KG1 (cell line): ENCODE measurements around the gene DHDDS.
"Not testable (repeated sequence)": the region's sequence is repeated elsewhere in the genome, so short reads cannot be mapped to it uniquely, and the experiment has no call there.

Experiments
- DNase-seq: peaks from one replicate; lab custom pipeline; 2025; lab: John Stamatoyannopoulos, UW

DHDDS gene, protein sequence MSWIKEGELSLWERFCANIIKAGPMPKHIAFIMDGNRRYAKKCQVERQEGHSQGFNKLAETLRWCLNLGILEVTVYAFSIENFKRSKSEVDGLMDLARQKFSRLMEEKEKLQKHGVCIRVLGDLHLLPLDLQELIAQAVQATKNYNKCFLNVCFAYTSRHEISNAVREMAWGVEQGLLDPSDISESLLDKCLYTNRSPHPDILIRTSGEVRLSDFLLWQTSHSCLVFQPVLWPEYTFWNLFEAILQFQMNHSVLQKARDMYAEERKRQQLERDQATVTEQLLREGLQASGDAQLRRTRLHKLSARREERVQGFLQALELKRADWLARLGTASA

DNA sequence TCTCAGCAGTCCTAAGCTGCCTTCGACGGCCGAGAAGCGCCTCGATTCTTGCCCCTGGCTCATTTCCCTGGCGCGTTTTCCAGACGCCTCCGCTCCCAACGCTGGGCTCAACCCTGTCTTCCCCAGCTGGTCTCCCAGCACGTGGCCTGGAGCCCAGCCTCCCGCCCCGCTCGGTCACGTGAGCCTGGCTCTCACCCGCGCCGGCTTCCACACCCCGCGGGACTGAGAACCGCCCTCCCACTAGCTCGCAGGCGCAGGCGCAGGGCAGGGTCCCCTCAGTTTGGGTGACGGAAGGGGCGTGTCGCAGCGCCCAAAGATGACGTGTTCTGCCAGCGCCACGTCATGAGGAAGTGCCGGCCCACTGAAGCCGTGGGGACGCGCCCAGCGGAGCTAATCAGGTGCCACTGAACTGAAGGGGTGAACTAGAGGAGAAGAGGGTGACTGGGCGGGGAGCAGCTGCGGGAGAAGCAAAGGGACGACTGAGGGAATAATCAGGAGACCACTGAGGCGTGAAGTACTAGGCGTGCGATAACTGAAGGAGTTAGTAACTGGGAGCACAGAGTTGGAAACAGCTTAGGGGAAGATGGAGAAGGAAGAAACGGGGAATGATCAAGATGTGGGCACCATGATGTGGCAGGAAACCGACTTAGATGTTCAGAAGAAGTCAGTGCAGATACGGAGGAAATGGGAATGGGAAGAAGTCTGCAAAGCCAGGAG, at the start of gene DHDDS:
TSS of gene DHDDS (plus strand) at position 343 of the 717 bp plus-strand sequence. CDS start 625 bp downstream, outside the sequence.
- peak; percentile 96 for DNase-seq

DNA sequence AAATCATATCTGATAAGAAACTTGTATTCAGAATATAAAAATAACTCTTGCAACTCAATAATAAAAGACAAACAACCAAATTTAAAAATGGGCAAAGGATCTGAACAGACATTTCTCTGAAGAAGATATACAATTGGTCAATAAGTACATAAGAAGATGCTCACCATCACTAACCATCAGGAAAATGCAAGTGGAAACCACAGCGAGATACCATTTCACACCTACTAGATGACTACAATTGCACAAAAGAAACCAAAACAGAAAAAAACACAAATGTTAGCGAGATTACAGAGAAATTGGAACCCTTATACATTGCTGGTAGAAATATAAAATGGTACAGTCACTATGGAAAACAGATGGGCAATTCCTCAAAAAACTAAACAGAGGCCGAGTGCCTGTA, 48.0 kb upstream of the DHDDS start:
- DNase-seq, result no peak

DNA sequence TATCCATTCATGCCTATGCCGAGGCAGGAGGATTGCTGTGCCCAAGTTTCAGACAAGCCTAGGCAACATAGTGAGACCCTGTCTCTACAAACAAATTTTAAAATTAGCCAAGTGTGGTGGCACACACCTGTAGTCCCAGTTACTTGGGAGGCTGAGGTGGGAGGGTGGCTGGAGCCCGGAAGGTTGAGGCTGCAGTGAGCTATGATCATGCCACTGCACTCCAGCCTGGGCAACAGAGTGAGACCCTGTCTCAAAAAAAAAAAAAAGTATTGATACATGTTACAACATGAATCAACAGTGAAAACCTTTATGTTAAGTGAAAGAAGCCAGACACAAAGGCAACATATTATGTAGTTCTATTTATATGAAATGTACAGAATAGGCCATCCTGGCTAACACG, 47.1 kb upstream of the DHDDS start:
- DNase-seq, result not testable (repeated sequence)

DNA sequence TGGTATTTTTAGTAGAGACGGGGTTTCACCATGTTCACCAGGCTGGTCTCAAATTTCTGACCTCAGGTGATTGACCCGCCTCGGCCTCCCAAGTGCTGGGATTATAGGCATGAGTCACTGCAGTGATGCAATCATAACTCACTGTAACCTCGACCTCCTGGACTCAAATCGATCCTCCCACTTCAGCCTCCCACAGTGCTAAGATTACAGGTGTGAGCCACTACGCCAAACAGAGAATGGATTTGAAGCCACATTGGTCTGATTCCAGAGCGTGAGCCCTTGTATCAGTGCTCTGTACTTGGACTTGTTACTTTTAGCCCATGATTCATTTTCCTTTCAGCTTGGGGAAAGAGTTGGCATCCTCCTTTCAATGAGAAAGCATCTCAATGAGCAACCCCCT, 44.7 kb upstream of the DHDDS start:
- no peak for DNase-seq

DNA sequence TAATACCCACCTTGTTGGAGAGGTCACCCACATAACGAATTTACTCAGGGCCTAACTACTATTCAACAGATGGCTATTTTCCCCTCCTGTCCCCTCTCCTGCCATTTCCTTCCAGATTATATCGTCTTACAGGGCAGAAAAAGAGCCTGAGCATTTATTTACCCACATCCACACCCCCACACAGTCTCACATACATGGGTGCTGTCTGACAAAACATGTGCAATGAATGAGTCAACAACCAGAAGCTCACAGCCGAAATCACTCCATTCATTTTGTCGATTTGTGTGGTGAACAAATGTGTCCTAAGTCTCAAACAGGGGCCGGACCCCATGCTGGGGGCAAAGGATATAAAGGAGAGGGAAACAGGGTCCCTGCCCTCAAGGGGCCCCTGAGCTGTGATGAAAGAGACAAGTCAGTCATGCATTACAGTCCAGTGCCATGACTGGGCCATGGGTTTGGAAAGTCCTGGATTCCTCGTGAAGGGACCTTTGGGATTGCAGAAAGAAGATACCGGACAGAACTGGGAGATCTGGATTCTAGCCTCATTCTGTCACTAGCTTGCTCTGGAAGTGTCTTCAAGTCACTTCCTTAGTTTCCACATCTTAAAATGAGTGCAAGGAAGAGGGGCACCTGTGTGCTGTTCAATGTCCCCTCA, 43.2 kb upstream of the DHDDS start:
- no peak for DNase-seq

DNA sequence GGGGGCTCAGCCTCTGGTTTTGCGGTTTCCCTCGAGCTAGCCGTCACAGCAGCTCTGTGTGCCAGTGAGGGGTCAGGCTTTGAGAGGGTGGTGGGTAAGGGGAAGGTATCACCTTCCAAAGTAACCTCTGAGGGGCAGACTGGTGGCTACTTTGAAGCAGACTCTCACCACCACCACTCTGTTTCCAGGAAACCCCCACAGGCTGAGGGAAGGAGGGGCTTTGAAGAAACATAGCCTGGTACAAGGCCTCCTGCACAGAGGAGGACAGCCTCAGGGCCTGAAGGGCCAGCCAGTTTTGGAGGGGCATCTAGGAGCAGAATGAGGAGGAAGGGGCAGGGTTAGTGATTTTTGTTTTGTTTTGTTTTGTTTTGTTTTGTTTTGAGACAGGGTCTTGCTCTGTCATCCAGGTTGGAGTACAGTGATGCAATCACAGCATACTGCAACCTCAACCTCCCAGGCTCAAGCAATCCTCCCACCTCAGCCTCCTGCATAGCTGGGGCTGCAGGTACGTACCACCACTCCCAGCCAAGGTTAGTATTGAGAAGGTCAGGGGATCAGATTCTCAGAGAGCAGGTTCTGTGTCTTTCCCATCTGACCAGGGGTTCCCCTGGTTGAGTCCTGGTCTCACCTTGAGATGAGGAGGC, 42.4 kb upstream of the DHDDS start:
- no peak for DNase-seq

DNA sequence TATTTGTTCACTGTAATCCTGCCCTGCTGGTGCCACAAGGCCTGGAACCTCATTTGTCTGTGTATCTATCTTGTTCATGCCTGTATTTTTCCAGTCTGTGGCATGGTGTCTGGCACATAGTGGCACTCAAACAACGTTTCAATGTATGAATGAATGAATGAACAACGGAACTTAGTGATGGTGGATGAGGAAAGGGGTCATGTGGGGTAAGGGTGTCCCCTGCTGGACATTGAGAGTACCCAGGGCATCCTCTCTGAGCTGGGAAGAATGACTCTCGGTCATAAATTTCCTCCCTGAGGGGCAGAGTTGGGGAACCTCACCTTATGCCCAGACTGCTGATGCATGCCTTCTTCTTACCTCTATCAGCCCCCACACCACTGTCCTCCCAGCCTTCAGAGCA, 40.7 kb upstream of the DHDDS start:
- DNase-seq, result peak; percentile 36

DNA sequence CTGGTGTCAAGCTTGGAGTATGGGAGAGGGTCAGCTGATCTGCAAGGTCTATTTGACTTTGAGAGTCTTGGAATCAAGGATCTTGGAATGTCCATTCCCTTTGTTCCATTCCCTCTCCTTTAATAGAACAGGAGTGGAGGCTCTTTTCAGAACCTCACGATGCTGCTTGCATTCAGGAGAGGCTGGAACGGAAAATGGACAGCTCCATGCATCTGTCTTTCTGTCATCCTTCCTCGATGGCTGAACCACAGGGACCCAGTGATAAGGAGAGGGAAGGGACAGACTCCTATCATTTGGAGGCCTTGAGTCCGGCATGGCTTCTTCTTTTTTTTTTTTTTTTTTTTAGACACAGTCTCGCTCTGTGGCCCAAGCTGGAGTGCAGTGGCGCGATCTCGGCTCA, 36.4 kb upstream of the DHDDS start:
- no peak for DNase-seq

DNA sequence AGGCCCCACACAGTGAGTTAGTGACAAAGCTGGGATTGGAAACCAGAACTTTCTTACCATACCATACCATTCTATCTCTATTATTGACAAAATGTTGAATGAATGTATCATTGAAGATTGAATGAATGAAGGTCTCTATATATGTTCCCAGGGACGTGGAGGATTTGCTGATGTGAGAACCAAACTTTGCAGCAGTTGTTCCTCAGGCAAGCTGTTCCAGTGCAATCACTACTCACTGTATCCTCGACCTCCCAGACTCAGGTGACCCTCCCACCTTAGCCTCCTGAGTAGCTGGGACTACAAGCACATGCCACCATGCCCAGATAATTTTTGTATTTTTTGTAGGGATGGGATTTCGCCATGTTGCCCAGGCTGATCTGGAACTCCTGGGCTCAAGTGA, 33.1 kb upstream of the DHDDS start:
- no peak for DNase-seq

DNA sequence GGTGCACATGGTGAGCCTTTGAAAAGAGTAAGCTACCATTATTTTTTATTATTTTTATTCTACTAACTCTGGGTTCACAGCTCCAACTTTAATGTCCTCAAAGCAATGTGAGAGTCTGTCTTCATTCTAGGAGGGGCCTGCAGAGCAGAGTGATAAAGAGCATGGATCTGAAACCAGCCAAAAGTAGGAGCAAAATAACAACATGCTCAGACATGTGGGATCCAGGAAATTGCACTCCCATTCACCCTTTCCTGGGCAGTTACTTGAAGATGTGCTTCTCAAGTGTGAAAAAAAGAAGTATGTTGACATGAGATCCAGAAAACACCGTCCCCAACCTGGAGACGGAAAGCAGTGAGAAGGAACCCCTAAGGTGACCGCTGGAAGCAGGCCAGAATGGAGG, 30.2 kb upstream of the DHDDS start:
- no peak for DNase-seq

DNA sequence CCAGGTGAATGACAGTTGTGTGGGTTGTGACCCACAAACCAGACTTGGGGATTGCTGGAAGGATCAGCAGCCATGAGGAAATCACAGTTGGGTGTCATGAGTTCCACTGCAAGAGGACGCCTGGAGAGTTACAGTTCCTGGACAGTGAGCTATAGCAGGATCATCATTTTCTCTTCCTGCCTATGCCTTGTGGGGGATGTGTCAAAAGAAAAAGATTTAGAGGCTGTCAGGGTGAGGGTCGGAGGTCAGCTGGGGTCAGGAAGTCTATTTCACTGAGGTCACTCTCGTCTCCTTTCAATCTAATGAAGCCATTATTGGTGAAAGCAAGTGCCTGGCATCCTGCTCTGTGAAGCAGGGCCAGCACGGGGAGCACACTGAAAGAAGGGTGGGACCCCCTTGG, 28.5 kb upstream of the DHDDS start:
- no peak for DNase-seq

DNA sequence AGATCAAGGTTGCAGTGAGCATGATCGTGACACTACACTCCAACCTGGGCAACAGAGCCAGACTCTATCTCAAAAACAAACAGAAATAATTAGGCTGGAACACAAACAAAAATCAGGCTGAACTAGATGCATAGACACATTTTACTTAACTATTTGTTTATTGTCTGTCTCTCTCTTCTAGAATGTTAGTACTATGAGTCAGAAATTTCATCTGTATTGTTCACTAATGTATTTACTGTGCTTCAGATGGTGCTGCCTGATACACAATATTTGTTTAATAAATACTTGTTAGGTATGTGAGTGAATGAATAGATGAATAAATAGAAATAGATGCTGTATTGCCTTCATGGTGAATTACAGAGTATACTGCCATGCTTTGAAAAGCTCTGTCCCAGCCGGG, 27.5 kb upstream of the DHDDS start:
- DNase-seq, result no peak

DNA sequence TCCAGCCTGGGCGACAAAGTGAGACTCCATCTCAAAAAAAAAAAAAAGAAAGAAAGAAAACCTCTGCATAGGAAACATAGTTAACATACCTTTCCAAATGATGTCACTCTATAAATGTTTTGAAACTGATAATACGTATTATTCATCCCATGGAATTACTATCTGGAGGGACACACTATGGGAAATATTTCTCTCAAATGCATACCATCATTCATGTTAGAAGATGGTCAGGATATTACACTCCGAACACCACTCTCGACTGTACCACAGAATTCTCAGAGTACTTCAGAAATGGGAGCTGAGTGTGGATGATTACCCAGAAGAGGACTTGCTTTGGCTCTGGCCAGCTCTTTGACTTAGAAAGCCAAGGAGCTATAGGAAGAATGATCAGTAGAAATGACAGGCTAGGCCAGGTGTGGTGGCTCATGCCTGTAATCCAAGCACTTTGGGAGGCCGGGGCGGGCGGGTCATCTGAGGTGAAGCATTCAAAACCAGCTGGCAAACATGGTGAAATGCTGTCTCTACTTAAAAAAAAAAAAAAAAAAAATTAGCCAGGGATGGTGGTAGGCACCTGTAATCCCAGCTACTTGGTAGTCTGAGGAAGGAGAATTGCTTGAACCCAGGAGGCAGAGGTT, 26.7 kb upstream of the DHDDS start:
- DNase-seq, result no peak

DNA sequence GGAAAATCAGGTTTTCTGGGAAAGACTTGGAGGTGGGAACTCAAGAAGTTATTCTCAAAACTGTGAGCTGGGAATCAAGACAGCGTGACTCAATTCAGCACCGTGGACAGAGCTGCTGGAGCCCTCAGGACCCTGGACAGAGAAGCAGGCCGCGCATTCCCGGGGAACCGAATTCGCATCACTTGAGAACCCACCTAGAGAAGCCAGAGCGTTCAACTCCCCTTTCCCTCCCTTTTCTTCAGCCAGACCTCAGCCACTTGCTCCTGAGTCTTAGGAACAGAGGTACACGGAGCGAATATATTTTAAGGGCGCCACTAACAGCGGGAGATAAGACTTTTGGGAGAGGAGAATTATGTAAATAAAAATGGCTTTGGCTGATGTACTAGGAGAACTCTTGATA, 23.5 kb upstream of the DHDDS start:
- peak; percentile 59 for DNase-seq

DNA sequence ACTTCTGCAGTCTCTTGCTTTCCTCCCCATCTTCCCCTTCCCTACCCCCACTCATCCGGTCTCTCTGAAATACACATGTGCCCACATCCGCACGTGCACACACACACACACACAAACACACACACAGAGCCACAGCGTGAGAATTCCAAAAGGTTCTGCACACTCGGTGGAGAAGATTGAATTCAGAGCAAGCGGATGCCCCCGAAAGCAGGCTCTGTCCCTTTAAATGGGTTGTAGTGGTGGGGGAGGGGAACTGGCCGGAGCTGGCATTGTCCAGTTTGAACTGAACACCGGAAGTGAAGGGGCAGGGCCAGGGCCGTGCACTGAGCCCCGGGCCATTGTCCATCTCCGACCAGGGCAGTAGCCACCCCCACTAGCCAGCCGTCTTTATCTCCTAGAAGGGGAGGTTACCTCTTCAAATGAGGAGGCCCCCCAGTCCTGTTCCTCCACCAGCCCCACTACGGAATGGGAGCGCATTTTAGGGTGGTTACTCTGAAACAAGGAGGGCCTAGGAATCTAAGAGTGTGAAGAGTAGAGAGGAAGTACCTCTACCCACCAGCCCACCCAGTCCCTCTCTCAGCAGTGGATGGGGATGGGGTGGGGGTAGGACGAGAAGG, 22.8 kb upstream of the DHDDS start:
- DNase-seq, result no peak

DNA sequence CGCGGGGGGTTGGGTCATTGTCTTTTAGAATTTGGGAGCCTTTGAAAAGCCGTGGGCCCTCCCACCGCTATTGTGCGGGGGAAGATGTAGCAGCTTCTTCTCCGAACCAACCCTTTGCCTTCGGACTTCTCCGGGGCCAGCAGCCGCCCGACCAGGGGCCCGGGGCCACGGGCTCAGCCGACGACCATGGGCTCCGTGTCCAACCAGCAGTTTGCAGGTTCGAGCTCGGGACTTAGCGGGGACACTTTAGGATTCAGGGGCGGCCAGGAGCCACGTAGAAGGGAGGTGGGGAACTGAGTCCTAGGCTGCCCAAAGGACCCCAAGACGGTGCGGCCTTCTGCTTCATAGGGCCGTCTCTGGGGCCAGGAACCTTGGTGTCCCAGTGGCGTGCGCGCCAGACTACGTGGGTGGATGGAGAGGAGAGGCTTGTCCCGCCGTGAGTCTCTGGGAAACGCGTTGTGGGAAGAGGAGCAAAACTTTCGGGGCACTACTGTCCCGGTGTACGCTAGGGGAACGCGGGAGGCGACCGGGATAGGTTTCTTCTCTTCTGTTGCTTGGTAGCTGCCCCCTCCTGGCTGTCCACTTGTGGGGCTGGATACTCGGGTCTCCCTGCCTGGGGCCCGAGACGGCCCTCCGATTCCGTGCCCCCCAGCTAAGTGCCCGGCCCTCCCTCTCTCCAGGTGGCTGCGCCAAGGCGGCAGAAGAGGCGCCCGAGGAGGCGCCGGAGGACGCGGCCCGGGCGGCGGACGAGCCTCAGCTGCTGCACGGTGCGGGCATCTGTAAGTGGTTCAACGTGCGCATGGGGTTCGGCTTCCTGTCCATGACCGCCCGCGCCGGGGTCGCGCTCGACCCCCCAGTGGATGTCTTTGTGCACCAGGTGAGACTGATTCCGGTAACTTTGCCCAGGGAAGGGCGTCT, 21.2 kb upstream of the DHDDS start, which contains the start of gene LIN28A:
TSS of gene LIN28A (plus strand) at position 112 of the 918 bp plus-strand sequence. CDS start at position 187, 75 bp downstream.
- no peak for DNase-seq

DNA sequence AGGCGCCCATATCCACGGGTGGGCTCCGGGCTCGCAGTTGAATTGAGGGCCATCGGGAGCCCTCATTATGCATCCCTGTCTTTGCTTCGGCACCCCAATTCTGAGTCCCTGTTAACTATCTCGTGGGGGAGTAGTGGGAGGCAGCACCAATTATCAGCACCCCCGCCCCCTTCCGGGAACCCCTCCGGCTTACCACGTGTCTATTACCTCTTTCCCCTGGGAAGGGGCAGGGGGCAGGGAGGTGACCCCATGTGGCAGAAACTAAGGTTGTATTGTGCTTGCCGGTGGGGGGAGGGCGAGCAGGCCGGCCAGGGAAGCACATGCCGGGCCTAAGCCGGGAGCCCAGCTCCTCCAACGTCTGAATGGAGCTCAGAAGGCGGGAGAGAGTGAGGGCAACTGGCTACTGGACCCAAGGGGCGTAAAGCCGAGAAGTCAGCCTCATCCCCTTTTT, 20.5 kb upstream of the DHDDS start:
- DNase-seq, result no peak

DNA sequence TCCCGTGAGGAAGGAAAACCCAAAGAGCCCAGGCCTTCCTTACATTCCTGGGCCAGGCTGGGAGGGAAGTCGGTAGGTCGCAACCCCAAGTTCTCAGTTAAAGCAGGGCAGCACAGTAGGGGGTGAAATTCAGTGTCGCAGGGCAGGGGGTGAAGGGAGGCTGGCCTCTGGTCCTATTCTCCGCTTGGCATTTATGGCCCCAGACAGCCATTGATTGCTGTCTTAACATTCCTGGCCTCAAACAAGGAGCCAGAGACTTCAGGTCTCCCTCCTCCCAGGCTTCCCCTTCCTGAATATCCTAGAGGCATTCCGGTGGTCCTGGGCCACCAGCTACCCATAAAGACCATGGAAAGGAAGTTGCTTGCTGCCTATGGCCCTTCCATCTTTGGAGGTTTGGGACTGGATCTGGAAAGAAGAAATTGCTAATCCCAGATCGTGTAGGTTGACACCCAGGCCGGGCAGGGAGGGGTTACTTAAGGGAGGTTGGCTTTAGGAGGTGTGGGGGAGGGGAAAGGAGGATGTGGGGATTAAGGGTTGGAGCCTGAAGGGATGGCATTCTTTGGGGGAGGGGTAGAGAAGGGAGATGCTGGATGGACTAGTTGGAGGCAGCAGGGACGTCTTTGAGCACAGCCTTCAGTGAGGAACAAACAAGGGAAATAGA, 19.8 kb upstream of the DHDDS start:
- DNase-seq, result no peak

DNA sequence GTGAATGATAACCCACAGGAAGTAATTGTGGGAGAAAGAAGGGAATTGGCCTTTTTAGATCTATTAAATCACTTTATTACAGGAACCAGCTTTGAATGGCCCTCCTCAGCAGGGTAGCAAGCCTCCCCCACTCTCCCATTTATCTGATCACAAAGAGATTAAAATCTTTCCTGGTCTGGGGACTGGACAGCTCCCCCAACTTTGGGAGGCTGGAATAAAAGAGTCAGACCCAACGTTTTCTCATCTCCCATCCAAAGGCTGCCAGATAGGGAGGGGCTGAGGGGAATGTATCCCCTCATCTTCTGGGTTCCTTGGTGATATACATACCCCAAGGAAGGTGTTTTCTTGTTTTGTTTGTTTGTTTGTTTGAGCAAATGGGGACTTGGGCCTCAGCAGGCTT, 19.1 kb upstream of the DHDDS start:
- DNase-seq, result no peak
